OCI-LY3 (cell line): ENCODE data around the gene MLPH.

Source experiments
- CTCF ChIP-seq: fragments of 200-600, 300-600 bp; sonication (generic); IDR thresholded peaks from 2 replicates; pipeline ENCODE4 v1.5.1; 2014; ENCODE audit warnings: antibody characterized with exemption, low read length, low read depth
- EZH2phosphoT487 ChIP-seq: fragments of 200-600 bp; shearing (Covaris generic); IDR thresholded peaks from 2 replicates; pipeline ENCODE4 v1.6.1; 2018; ENCODE audit warnings: antibody characterized with exemption, mixed run types, low read depth

GRCh38 chr2:237449193-237449881 lies 37.7 kb upstream of the MLPH start:
- no peak for TF ChIP-seq CTCF
- TF ChIP-seq EZH2phosphoT487: no peak
